Peyer's patch (tissue), 4 donors: Measurements from ENCODE around the gene CAPZA3. TPM values are rescaled to one million over a fixed set of nuclear protein-coding genes. Genes with fewer than 3 reads are reported as not detected.
"Not testable (repeated sequence)": the region's sequence is repeated elsewhere in the genome, so short reads cannot be mapped to it uniquely, and the experiment has no call there.

ENCODE experiments used
- DNase-seq, 3 donors: peaks; one replicate each; pipeline ENCODE4 v3.0.0-alpha.2; 2017 to 2019
- H3K27ac ChIP-seq, 4 donors: fragments of 200-600 bp; sonication (generic); one replicate each; pipeline ENCODE4 v1.5.1; 2016 to 2019
- H3K27me3 ChIP-seq, 2 donors: fragments of 200-600 bp; sonication (generic); one replicate each; pipeline ENCODE4 v1.5.1; 2019
- H3K36me3 ChIP-seq, 3 donors: fragments of 200-600 bp; sonication (generic); one replicate each; pipeline ENCODE4 v1.5.1; 2016 to 2019
- H3K4me1 ChIP-seq, 4 donors: fragments of 200-600 bp; sonication (generic); one replicate each; pipeline ENCODE4 v1.5.1; 2016 to 2019
- H3K4me3 ChIP-seq, 4 donors: fragments of 200-600 bp; sonication (generic); 1 replicate in 3 of 4; 2 replicates in 1 of 4; pipeline ENCODE4 v1.5.1; 2016 to 2019; ENCODE audit warnings: mild to moderate bottlenecking in 1 of 4
- H3K9me3 ChIP-seq, 4 donors: fragments of 200-600 bp; sonication (generic); one replicate each; pipeline ENCODE4 v1.5.1; 2016 to 2019; ENCODE audit warnings: mild to moderate bottlenecking in 1 of 4
- POLR2A ChIP-seq, 2 donors: fragments of 450-650 bp; IDR thresholded peaks; one replicate each; pipeline ENCODE4 v1.5.1; 2017; ENCODE audit warnings: antibody characterized with exemption in 2 of 2, mild to moderate bottlenecking in 2 of 2, moderate library complexity in 2 of 2
- total RNA-seq, 4 donors: library from RNA; depleted of rRNA; stranded (reverse); fragments of >200 nt; gene quantifications; one replicate each; pipeline ENCODE4 v1.1.0, GENCODE V29; 2016
- TF ChIP-seq, protein P1 (sequence below), 6 experiments: fragments of 450-650 bp in 4 of 6; fragments of 200-600 bp in 2 of 6; sonication (generic) in 1 of 6; IDR thresholded peaks; one replicate each; pipeline ENCODE4 v1.5.1; 2017 to 2019; ENCODE audit warnings: antibody characterized with exemption in 6 of 6, mild to moderate bottlenecking in 3 of 6, moderate library complexity in 1 of 6

The CAPZA3 gene, protein sequence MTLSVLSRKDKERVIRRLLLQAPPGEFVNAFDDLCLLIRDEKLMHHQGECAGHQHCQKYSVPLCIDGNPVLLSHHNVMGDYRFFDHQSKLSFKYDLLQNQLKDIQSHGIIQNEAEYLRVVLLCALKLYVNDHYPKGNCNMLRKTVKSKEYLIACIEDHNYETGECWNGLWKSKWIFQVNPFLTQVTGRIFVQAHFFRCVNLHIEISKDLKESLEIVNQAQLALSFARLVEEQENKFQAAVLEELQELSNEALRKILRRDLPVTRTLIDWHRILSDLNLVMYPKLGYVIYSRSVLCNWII
- not detected for total RNA-seq

DNA sequence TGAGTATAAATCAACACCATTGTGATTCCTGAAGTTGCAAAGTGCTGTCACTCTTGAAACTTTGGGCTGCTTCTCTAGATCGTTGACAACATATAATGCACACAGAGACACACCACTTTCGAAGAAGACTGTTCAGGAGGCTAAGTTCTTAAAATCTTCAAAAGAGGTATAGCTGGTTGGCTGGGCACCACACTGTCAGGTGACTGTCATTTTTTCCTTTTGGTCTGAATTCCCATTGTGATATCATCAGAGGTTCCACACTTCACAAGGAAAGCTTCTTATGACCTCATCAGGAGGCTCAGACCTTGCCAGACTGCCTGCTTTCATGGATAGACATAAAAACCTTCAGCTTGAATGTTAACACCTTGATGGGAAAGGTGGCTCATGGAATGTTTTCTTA lies at the start of gene CAPZA3, which contains the start of gene PLCZ1:
TSS of gene CAPZA3 (plus strand) at position 301 of the 400 bp plus-strand sequence. CDS start 150 bp downstream, outside the sequence.
TSS of gene PLCZ1 (minus strand) at position 194 of the 400 bp plus-strand sequence. CDS start 641 bp downstream, outside the sequence.
- Histone ChIP-seq H3K9me3 (no peaks in the 10 kb centered on the region), H3K27me3 (no peaks in the 10 kb centered on the region), H3K36me3 (no peaks in the 10 kb centered on the region), H3K4me3 (no peak within 1 kb of the TSS), H3K4me1 (no peaks in the 10 kb centered on the region), H3K27ac (no peak within 1 kb of the TSS)
- DNase-seq, result no peak
- TF ChIP-seq POLR2A (IDR thresholded peaks at IDR 0.05), result no peak

DNA sequence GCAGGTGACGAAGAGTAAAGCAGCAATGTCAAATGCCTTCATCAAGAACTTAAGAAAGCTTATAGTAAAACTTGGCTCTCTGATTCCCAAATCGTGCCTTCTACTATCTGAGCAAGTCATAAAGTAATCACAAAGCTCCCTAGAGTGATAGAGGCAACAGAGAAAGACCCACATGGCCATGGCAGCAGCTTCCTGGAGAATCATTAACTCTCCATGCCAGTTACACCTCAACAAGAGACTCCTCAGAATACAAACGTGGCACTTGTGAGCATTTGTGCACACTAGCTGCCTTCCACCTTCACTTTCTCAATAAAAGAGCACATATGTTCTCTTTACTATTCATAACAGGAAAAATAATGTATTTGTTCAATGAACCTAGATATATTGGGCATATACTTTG lies 48.1 kb upstream of the CAPZA3 start:
- TF ChIP-seq POLR2A (IDR thresholded peaks at IDR 0.05), result no peak
- TF ChIP-seq, protein P1, sequence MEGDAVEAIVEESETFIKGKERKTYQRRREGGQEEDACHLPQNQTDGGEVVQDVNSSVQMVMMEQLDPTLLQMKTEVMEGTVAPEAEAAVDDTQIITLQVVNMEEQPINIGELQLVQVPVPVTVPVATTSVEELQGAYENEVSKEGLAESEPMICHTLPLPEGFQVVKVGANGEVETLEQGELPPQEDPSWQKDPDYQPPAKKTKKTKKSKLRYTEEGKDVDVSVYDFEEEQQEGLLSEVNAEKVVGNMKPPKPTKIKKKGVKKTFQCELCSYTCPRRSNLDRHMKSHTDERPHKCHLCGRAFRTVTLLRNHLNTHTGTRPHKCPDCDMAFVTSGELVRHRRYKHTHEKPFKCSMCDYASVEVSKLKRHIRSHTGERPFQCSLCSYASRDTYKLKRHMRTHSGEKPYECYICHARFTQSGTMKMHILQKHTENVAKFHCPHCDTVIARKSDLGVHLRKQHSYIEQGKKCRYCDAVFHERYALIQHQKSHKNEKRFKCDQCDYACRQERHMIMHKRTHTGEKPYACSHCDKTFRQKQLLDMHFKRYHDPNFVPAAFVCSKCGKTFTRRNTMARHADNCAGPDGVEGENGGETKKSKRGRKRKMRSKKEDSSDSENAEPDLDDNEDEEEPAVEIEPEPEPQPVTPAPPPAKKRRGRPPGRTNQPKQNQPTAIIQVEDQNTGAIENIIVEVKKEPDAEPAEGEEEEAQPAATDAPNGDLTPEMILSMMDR (IDR thresholded peaks at IDR 0.05), result no peak
- no peaks in the 10 kb centered on the region for H3K36me3 ChIP-seq
- DNase-seq, result no peak
- no peaks in the 10 kb centered on the region for H3K27me3 ChIP-seq
- H3K4me3 ChIP-seq, result no peak overlapping the region
- H3K9me3 ChIP-seq, result no peaks in the 10 kb centered on the region
- no peaks in the 10 kb centered on the region for H3K4me1 ChIP-seq
- H3K27ac ChIP-seq, result no peak overlapping the region

DNA sequence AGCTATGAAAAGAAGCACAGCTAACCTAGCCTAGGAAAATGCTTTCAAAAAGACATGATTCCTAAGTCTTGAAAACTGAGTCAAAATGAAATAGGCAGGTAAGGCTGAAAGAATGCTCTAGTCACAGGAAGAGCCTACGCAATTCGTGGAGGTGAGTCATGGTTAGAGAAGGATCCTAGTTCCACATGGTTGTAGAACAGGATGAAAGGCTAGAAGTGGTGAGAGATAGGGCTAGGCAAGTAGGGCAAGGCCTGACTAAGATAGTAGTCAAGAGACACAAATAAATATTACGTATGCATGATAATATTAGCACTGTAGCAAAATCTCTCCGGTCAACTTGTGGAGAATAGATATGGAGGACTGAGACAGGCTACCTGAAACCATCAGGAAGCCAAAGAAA lies 47.3 kb upstream of the CAPZA3 start:
- Histone ChIP-seq H3K36me3 (no peaks in the 10 kb centered on the region), H3K9me3 (no peaks in the 10 kb centered on the region), H3K27me3 (no peaks in the 10 kb centered on the region), H3K4me3 (no peak overlapping the region), H3K27ac (no peak overlapping the region), H3K4me1 (no peaks in the 10 kb centered on the region)
- TF ChIP-seq, protein P1 (IDR thresholded peaks at IDR 0.05), result no peak
- no peak for TF ChIP-seq POLR2A (IDR thresholded peaks at IDR 0.05)
- DNase-seq, result no peak

DNA sequence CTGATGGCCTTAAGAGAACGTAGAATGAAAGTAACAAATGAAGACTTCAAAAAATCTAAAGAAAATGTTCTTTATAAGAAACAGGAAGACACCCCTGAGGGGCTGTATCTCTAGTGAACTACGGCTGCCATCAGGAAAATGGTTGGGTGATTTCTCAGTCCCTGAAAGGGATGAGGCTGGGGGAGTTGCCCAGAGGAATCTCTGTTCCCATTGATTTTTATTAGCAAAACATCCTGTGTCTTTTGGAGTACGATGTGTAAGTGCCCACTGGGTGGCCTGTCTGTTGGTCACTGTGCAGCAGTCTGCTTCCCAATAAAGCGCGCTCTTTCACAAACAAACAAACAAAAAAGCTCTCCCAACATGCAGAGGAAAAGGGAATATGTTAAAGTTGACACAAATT lies 43.9 kb upstream of the CAPZA3 start:
- not testable (repeated sequence) for DNase-seq, H3K4me1 ChIP-seq, H3K4me3 ChIP-seq, H3K36me3 ChIP-seq, H3K27ac ChIP-seq, H3K9me3 ChIP-seq, H3K27me3 ChIP-seq

DNA sequence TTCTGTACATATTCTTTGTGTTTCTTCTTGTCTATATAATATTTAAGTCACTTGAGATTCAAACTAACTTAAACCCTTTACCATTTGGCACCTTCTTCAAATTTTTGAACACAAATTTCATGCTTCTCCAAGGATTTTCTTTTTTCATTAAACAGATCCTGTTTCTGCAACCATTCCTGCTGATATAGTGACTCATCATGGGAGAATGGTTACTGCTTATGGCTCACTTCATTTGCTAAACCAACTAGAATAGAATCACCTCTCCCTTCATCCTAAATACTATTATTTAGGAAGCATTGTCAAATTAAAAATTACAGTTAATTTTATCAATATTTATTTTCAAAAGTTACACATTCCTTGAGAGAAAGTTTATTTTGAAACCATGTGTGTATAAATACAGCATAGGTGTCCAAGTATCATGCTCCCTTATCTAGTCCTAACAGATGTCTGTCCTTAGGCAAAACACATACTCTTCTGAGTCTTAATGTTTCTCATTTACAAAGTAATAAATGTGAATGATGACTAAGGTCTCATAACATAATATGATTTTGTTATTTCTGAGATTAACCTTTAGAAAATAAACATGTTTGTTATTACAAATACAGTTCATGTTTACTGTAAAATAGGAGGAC lies 40.8 kb upstream of the CAPZA3 start:
- DNase-seq, result no peak
- H3K4me3 ChIP-seq, result no peak overlapping the region
- TF ChIP-seq POLR2A (IDR thresholded peaks at IDR 0.05), result no peak
- TF ChIP-seq, protein P1 (IDR thresholded peaks at IDR 0.05), result no peak
- no peaks in the 10 kb centered on the region for H3K36me3 ChIP-seq
- no peaks in the 10 kb centered on the region for H3K27me3 ChIP-seq
- H3K9me3 ChIP-seq, result no peaks in the 10 kb centered on the region
- no peaks in the 10 kb centered on the region for H3K4me1 ChIP-seq
- H3K27ac ChIP-seq, result no peak overlapping the region

DNA sequence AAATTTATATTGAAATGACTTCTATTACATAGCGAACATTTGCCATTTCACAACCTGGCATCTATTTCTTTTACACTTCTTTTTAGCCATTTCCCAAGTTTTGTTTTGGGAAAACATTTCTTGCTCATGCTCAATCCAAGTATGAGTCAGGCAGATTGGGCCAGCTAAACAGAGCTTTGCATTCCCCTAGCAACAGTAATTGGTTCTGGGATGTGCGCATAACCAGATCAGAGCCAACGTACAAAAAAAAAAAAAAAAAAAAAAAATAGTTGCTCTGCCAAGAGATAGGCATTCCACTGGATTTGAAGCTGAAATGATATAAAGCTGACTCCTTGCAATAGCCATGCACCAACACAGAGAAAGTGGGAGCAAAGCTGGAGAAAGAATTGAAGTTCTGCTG lies 37.6 kb upstream of the CAPZA3 start:
- no peaks in the 10 kb centered on the region for H3K36me3 ChIP-seq
- TF ChIP-seq, protein P1 (IDR thresholded peaks at IDR 0.05), result no peak
- no peak for TF ChIP-seq POLR2A (IDR thresholded peaks at IDR 0.05)
- no peaks in the 10 kb centered on the region for H3K9me3 ChIP-seq
- H3K27me3 ChIP-seq, result no peaks in the 10 kb centered on the region
- no peak overlapping the region for H3K4me3 ChIP-seq
- no peak for DNase-seq
- no peak overlapping the region for H3K27ac ChIP-seq
- no peaks in the 10 kb centered on the region for H3K4me1 ChIP-seq
